Smooth muscle cell (in vitro differentiated cells): ENCODE measurements around the gene RASSF1. TPM values are rescaled to one million over a fixed set of nuclear protein-coding genes. Genes with fewer than 3 reads are reported as not detected.
A peak's percentile ranks its signal among the peaks of the same experiment; 100 is the strongest.

ENCODE experiments used
- DNase-seq: peaks from one replicate; lab custom pipeline; 2025; ENCODE audit not compliant: unreplicated experiment; lab: John Stamatoyannopoulos, UW
- H2AFZ ChIP-seq: fragments of 200-600 bp; sonication (generic); 2 replicates; pipeline ENCODE4 v1.6.0; 2016; ENCODE audit warnings: antibody characterized with exemption, low read depth, mild to moderate bottlenecking
- H3F3A ChIP-seq: fragments of 200-600 bp; sonication (generic); 2 replicates; pipeline ENCODE4 v1.6.0; 2017; ENCODE audit warnings: antibody characterized with exemption, low read depth
- H3K27ac ChIP-seq: fragments of 200-600 bp; sonication (generic); 2 replicates; pipeline ENCODE4 v1.5.1; 2016; ENCODE audit warnings: low read depth, mild to moderate bottlenecking
- H3K27me3 ChIP-seq: fragments of 200-600 bp; sonication (generic); 2 replicates; pipeline ENCODE4 v1.6.1; 2016; ENCODE audit warnings: low read depth, mild to moderate bottlenecking
- H3K36me3 ChIP-seq: fragments of 200-600 bp; sonication (generic); 2 replicates; pipeline ENCODE4 v1.5.1; 2016; ENCODE audit warnings: low read depth
- H3K4me1 ChIP-seq: fragments of 200-600 bp; sonication (generic); 2 replicates; pipeline ENCODE4 v1.5.1; 2016; ENCODE audit warnings: low read depth
- H3K4me2 ChIP-seq: fragments of 200-600 bp; sonication (generic); 2 replicates; pipeline ENCODE4 v1.6.0; 2016; ENCODE audit warnings: mild to moderate bottlenecking
- H3K4me3 ChIP-seq: fragments of 200-600 bp; sonication (generic); 2 replicates; pipeline ENCODE4 v1.5.1; 2016; ENCODE audit warnings: mild to moderate bottlenecking
- H3K79me2 ChIP-seq: fragments of 200-600 bp; sonication (generic); 2 replicates; pipeline ENCODE4 v1.6.0; 2016; ENCODE audit warnings: low read depth, mild to moderate bottlenecking
- H3K9ac ChIP-seq: fragments of 200-600 bp; sonication (generic); 2 replicates; pipeline ENCODE4 v1.6.0; 2016; ENCODE audit warnings: low read depth
- H3K9me3 ChIP-seq: fragments of 200-600 bp; sonication (generic); replicated peaks from 2 replicates; pipeline ENCODE4 v1.5.1; 2016; ENCODE audit warnings: low read depth
- H4K20me1 ChIP-seq: fragments of 200-600 bp; sonication (generic); 2 replicates; pipeline ENCODE4 v1.6.0; 2016; ENCODE audit warnings: low read depth
- CTCF ChIP-seq: fragments of 200-600 bp; sonication (generic); IDR thresholded peaks from 2 replicates; pipeline ENCODE4 v1.5.1; 2017; ENCODE audit warnings: borderline replicate concordance, mild to moderate bottlenecking, antibody characterized with exemption; ENCODE audit not compliant: insufficient read depth, poor library complexity, severe bottlenecking
- WGBS: methylation state at CpG from one replicate; pipeline ENCODE4 v1.1.7; 2016; ENCODE audit warnings: low lambda C conversion rate; 5-methylcytosine and 5-hydroxymethylcytosine counted together
- polyA plus RNA-seq: library from polyadenylated mRNA; unstranded; fragments of >200 nt; fragmentation: Nextera tagmentation; extraction: Ambion mirVana; gene quantifications from 2 replicates; pipeline ENCODE4 v1.2.1, GENCODE V29; 2016
- total RNA-seq: library from RNA; depleted of rRNA; stranded (reverse); fragments of >200 nt; gene quantifications from 2 replicates; pipeline ENCODE4 v1.2.3, GENCODE V29; 2014

RASSF1 gene
- total and polyA plus RNA-seq, 2 experiments from 2014 or later: 27.6 to 58.5 TPM

- Histone ChIP-seq H3K9ac (no peak overlapping the region), H3K4me1 (peaks cover 24% of the 10 kb centered on the region), H3K4me3 (no peak overlapping the region), H3K36me3 (no peaks in the 10 kb centered on the region), H2AFZ (no peak overlapping the region), H3K79me2 (peaks cover 63% of the 10 kb centered on the region), H3K9me3 (no peaks in the 10 kb centered on the region), H3K4me2 (no peak overlapping the region), H3K27me3 (no peaks in the 10 kb centered on the region), H4K20me1 (peaks cover 39% of the 10 kb centered on the region), H3F3A (peaks cover 16% of the 10 kb centered on the region), H3K27ac (no peak overlapping the region)
- no peak for DNase-seq
- no peak for TF ChIP-seq CTCF
- 98% methylated on average over 10 of the region's 10 CpGs for WGBS
Observed at GRCh38 chr3:50330330-50330729, 10.3 kb downstream of the RASSF1 start.

- Histone ChIP-seq H3K9me3 (no peaks in the 10 kb centered on the region), H3K4me1 (peaks cover 9% of the 10 kb centered on the region), H3K4me3 (peak within 1 kb of the TSS; percentile 84), H3F3A (peaks cover 15% of the 10 kb centered on the region), H3K27ac (peak within 1 kb of the TSS; percentile 69), H3K27me3 (no peaks in the 10 kb centered on the region), H2AFZ (peak within 1 kb of the TSS; percentile 64), H3K9ac (peak within 1 kb of the TSS; percentile 86), H3K79me2 (peaks cover 41% of the 10 kb centered on the region), H3K4me2 (peak within 1 kb of the TSS; percentile 94), H3K36me3 (no peaks in the 10 kb centered on the region), H4K20me1 (peaks cover 17% of the 10 kb centered on the region)
- TF ChIP-seq CTCF: no peak
- peak; percentile 72 for DNase-seq
- 6% methylated on average over 55 of the region's 55 CpGs for WGBS
Observed at GRCh38 chr3:50327943-50328691, 12.5 kb downstream of the RASSF1 start, which contains the start of gene TUSC2. TUSC2 (minus strand) TSS chr3:50328223; CDS start chr3:50328099, 124 bp downstream.

GRCh38 chr3:50327129-50327528 is 13.5 kb downstream of the RASSF1 start:
- 90% methylated on average over 4 of the region's 4 CpGs for WGBS
- H3K4me1 ChIP-seq: peaks cover 16% of the 10 kb centered on the region
- H3K27me3 ChIP-seq: no peaks in the 10 kb centered on the region
- DNase-seq: no peak
- no peaks in the 10 kb centered on the region for H3K36me3 ChIP-seq
- H3K9me3 ChIP-seq: no peaks in the 10 kb centered on the region
- H3K27ac ChIP-seq: no peak overlapping the region
- peaks cover 31% of the 10 kb centered on the region for H3K79me2 ChIP-seq
- H4K20me1 ChIP-seq: peaks cover 7% of the 10 kb centered on the region
- TF ChIP-seq CTCF: no peak
- H3F3A ChIP-seq: peaks cover 17% of the 10 kb centered on the region
- peak overlapping the region; percentile 94 for H3K4me2 ChIP-seq
- H3K9ac ChIP-seq: peak overlapping the region; percentile 86
- H2AFZ ChIP-seq: no peak overlapping the region
- H3K4me3 ChIP-seq: peak overlapping the region; percentile 84

GRCh38 chr3:50326182-50326541 is 14.5 kb downstream of the RASSF1 start:
- no peaks in the 10 kb centered on the region for H3K9me3 ChIP-seq
- no peak for TF ChIP-seq CTCF
- H2AFZ ChIP-seq: no peak overlapping the region
- DNase-seq: no peak
- WGBS: 96% methylated on average over 8 of the region's 8 CpGs
- H3K36me3 ChIP-seq: no peaks in the 10 kb centered on the region
- no peak overlapping the region for H3K27ac ChIP-seq
- no peaks in the 10 kb centered on the region for H4K20me1 ChIP-seq
- H3K4me1 ChIP-seq: peaks cover 19% of the 10 kb centered on the region
- peaks cover 16% of the 10 kb centered on the region for H3F3A ChIP-seq
- H3K79me2 ChIP-seq: peaks cover 21% of the 10 kb centered on the region
- no peak overlapping the region for H3K4me3 ChIP-seq
- no peak overlapping the region for H3K9ac ChIP-seq
- H3K4me2 ChIP-seq: no peak overlapping the region
- no peaks in the 10 kb centered on the region for H3K27me3 ChIP-seq
